Measurements from ENCODE around the gene PVRIG.
"Not testable (repeated sequence)": the region's sequence is repeated elsewhere in the genome, so short reads cannot be mapped to it uniquely, and the experiment has no call there.

Gene PVRIG

GRCh38 chr7:100244988-100245605, 25.3 kb downstream of the PVRIG start:
- not testable (repeated sequence) for H2AK5ac ChIP-seq (ENCODE audit: low read depth, low read length); H3K4me2 ChIP-seq (ENCODE audit: insufficient read depth, low read length, poor library complexity, severe bottlenecking); H3K23ac ChIP-seq (ENCODE audit: low read depth, low read length, poor library complexity); H2BK15ac ChIP-seq (ENCODE audit: low read length); H2BK12ac ChIP-seq (ENCODE audit: low read length); H3K27me3 ChIP-seq (ENCODE audit: control insufficient read depth in 3 of 3, insufficient read depth in 3 of 3, low read depth in 1 of 3, low read length in 3 of 3); H2BK120ac ChIP-seq (ENCODE audit: low read depth, low read length); H4K8ac ChIP-seq (ENCODE audit: low read depth, low read length); H2BK5ac ChIP-seq (ENCODE audit: low read length); H3K4me1 ChIP-seq (ENCODE audit: control insufficient read depth in 2 of 2, insufficient read depth in 1 of 2, low read depth in 1 of 2, low read length in 2 of 2); H3K9ac ChIP-seq (ENCODE audit: low read depth, low read length, poor library complexity); H3K27ac ChIP-seq (replicated peaks; ENCODE audit: low read length); H2AFZ ChIP-seq (ENCODE audit: low read length); H3K18ac ChIP-seq (ENCODE audit: low read length); H3K9me3 ChIP-seq (replicated peaks in 1 of 2; ENCODE audit: control insufficient read depth in 2 of 2, insufficient read depth in 1 of 2, low read depth in 1 of 2, low read length in 2 of 2); H3K79me1 ChIP-seq (ENCODE audit: low read depth, low read length); H3K14ac ChIP-seq (ENCODE audit: low read length); H3K36me3 ChIP-seq (replicated peaks in 1 of 2; ENCODE audit: control insufficient read depth in 2 of 2, insufficient read depth in 2 of 2, low read length in 2 of 2); H3K4me3 ChIP-seq (ENCODE audit: low read length in 2 of 2); H3K4ac ChIP-seq (ENCODE audit: low read length); H4K91ac ChIP-seq (ENCODE audit: low read depth, low read length, poor library complexity); DNase-seq (ENCODE audit: low spot score)
- no CpG with 5 or more reads among the region's 9 CpGs for WGBS, 2 donors (ENCODE audit: extremely low coverage in 2 of 2, insufficient read length in 2 of 2, insufficient replicate concordance in 1 of 2)

GRCh38 chr7:100246121-100246864, 26.5 kb downstream of the PVRIG start:
- H4K8ac ChIP-seq (ENCODE audit: low read depth, low read length); H3K4me2 ChIP-seq (ENCODE audit: insufficient read depth, low read length, poor library complexity, severe bottlenecking): not testable (repeated sequence)

GRCh38 chr7:100246865-100247137, 27.1 kb downstream of the PVRIG start:
- no CpG with 5 or more reads among the region's 9 CpGs for WGBS, 2 donors (ENCODE audit: extremely low coverage in 2 of 2, insufficient read length in 2 of 2, insufficient replicate concordance in 1 of 2)
- not testable (repeated sequence) for H2BK12ac ChIP-seq (ENCODE audit: low read length); H3K9ac ChIP-seq (ENCODE audit: low read depth, low read length, poor library complexity); H3K36me3 ChIP-seq (replicated peaks in 1 of 2; ENCODE audit: control insufficient read depth in 2 of 2, insufficient read depth in 2 of 2, low read length in 2 of 2); H2AFZ ChIP-seq (ENCODE audit: low read length); H2BK5ac ChIP-seq (ENCODE audit: low read length); DNase-seq (ENCODE audit: low spot score); H3K4me1 ChIP-seq (ENCODE audit: control insufficient read depth in 2 of 2, insufficient read depth in 1 of 2, low read depth in 1 of 2, low read length in 2 of 2); H3K4me2 ChIP-seq (ENCODE audit: insufficient read depth, low read length, poor library complexity, severe bottlenecking); H3K4ac ChIP-seq (ENCODE audit: low read length); H2BK120ac ChIP-seq (ENCODE audit: low read depth, low read length); H3K4me3 ChIP-seq (ENCODE audit: low read length in 2 of 2); H3K9me3 ChIP-seq (replicated peaks in 1 of 2; ENCODE audit: control insufficient read depth in 2 of 2, insufficient read depth in 1 of 2, low read depth in 1 of 2, low read length in 2 of 2); H3K18ac ChIP-seq (ENCODE audit: low read length); H4K91ac ChIP-seq (ENCODE audit: low read depth, low read length, poor library complexity); H3K27me3 ChIP-seq (ENCODE audit: control insufficient read depth in 3 of 3, insufficient read depth in 3 of 3, low read depth in 1 of 3, low read length in 3 of 3); H2BK15ac ChIP-seq (ENCODE audit: low read length); H3K79me1 ChIP-seq (ENCODE audit: low read depth, low read length); H3K14ac ChIP-seq (ENCODE audit: low read length); H4K8ac ChIP-seq (ENCODE audit: low read depth, low read length); H3K27ac ChIP-seq (replicated peaks; ENCODE audit: low read length)
- H2AK5ac ChIP-seq (ENCODE audit: low read depth, low read length): peak overlapping the region; percentile 8
- peak overlapping the region; percentile 55 for H3K23ac ChIP-seq (ENCODE audit: low read depth, low read length, poor library complexity)

More at GRCh38 chr7:100246121-100246864, 26.5 kb downstream of the PVRIG start:
- H2BK12ac ChIP-seq (ENCODE audit: low read length); H2AFZ ChIP-seq (ENCODE audit: low read length); H3K4me3 ChIP-seq (ENCODE audit: low read length in 2 of 2); H3K27ac ChIP-seq (replicated peaks; ENCODE audit: low read length); H3K79me1 ChIP-seq (ENCODE audit: low read depth, low read length); H2BK15ac ChIP-seq (ENCODE audit: low read length); H2BK5ac ChIP-seq (ENCODE audit: low read length); H2BK120ac ChIP-seq (ENCODE audit: low read depth, low read length); H3K4ac ChIP-seq (ENCODE audit: low read length); H2AK5ac ChIP-seq (ENCODE audit: low read depth, low read length); H3K4me1 ChIP-seq (ENCODE audit: control insufficient read depth in 2 of 2, insufficient read depth in 1 of 2, low read depth in 1 of 2, low read length in 2 of 2); H3K9me3 ChIP-seq (replicated peaks in 1 of 2; ENCODE audit: control insufficient read depth in 2 of 2, insufficient read depth in 1 of 2, low read depth in 1 of 2, low read length in 2 of 2); H4K91ac ChIP-seq (ENCODE audit: low read depth, low read length, poor library complexity); H3K23ac ChIP-seq (ENCODE audit: low read depth, low read length, poor library complexity); H3K36me3 ChIP-seq (replicated peaks in 1 of 2; ENCODE audit: control insufficient read depth in 2 of 2, insufficient read depth in 2 of 2, low read length in 2 of 2); H3K9ac ChIP-seq (ENCODE audit: low read depth, low read length, poor library complexity); H3K18ac ChIP-seq (ENCODE audit: low read length); DNase-seq (ENCODE audit: low spot score); H3K27me3 ChIP-seq (ENCODE audit: control insufficient read depth in 3 of 3, insufficient read depth in 3 of 3, low read depth in 1 of 3, low read length in 3 of 3): not testable (repeated sequence)
- WGBS, 2 donors (ENCODE audit: extremely low coverage in 2 of 2, insufficient read length in 2 of 2, insufficient replicate concordance in 1 of 2): no CpG with 5 or more reads among the region's 15 CpGs
- H3K14ac ChIP-seq (ENCODE audit: low read length): peak overlapping the region; percentile 8

- no peak for DNase-seq (ENCODE audit: low spot score)
- no peak overlapping the region for H2AFZ ChIP-seq (ENCODE audit: low read length)
- H2BK12ac ChIP-seq (ENCODE audit: low read length): no peak overlapping the region
- no peak overlapping the region for H4K91ac ChIP-seq (ENCODE audit: low read depth, low read length, poor library complexity)
- peaks cover 8% of the 10 kb centered on the region for H3K79me1 ChIP-seq (ENCODE audit: low read depth, low read length)
- no peaks in the 10 kb centered on the region for H3K9me3 ChIP-seq (replicated peaks in 1 of 2; ENCODE audit: control insufficient read depth in 2 of 2, insufficient read depth in 1 of 2, low read depth in 1 of 2, low read length in 2 of 2)
- no peak overlapping the region for H4K8ac ChIP-seq (ENCODE audit: low read depth, low read length)
- H2AK5ac ChIP-seq (ENCODE audit: low read depth, low read length): peak overlapping the region; percentile 8
- H2BK120ac ChIP-seq (ENCODE audit: low read depth, low read length): no peak overlapping the region
- no peak overlapping the region for H3K9ac ChIP-seq (ENCODE audit: low read depth, low read length, poor library complexity)
- peak overlapping the region; percentile 82 for H3K14ac ChIP-seq (ENCODE audit: low read length)
- H3K23ac ChIP-seq (ENCODE audit: low read depth, low read length, poor library complexity): peak overlapping the region; percentile 55
- H3K4me3 ChIP-seq (ENCODE audit: low read length in 2 of 2): no peak overlapping the region
- H3K18ac ChIP-seq (ENCODE audit: low read length): peak overlapping the region; percentile 90
- WGBS, 2 donors (ENCODE audit: extremely low coverage in 2 of 2, insufficient read length in 2 of 2, insufficient replicate concordance in 1 of 2): no CpG with 5 or more reads among the region's 11 CpGs
- H3K36me3 ChIP-seq (replicated peaks in 1 of 2; ENCODE audit: control insufficient read depth in 2 of 2, insufficient read depth in 2 of 2, low read length in 2 of 2): no peaks in the 10 kb centered on the region
- peaks cover 0 to 8% of the 10 kb centered on the region in 2 donors for H3K4me1 ChIP-seq (ENCODE audit: control insufficient read depth in 2 of 2, insufficient read depth in 1 of 2, low read depth in 1 of 2, low read length in 2 of 2)
- no peak overlapping the region for H2BK15ac ChIP-seq (ENCODE audit: low read length)
- no peaks in the 10 kb centered on the region for H3K27me3 ChIP-seq (ENCODE audit: control insufficient read depth in 3 of 3, insufficient read depth in 3 of 3, low read depth in 1 of 3, low read length in 3 of 3)
- H3K4me2 ChIP-seq (ENCODE audit: insufficient read depth, low read length, poor library complexity, severe bottlenecking): peak overlapping the region; percentile 11
- H3K4ac ChIP-seq (ENCODE audit: low read length): no peak overlapping the region
- H2BK5ac ChIP-seq (ENCODE audit: low read length): no peak overlapping the region
- no peak overlapping the region for H3K27ac ChIP-seq (replicated peaks; ENCODE audit: low read length)
Measured at GRCh38 chr7:100247152-100247757, 27.5 kb downstream of the PVRIG start.
